HG02852 (cell line): ENCODE measurements around the gene ZNF324.
"Not testable (repeated sequence)": the region's sequence is repeated elsewhere in the genome, so short reads cannot be mapped to it uniquely, and the experiment has no call there.

Experiments
- ATAC-seq: cut with Tn5 transposase; IDR thresholded peaks from one replicate; pipeline ENCODE4 v1.9.1; 2021; ENCODE audit warnings: mild to moderate bottlenecking, moderate library complexity; ENCODE audit not compliant: unreplicated experiment

Gene ZNF324

GRCh38 chr19:58466760-58467589, at the start of gene ZNF324:
Gene ZNF324 (plus strand): TSS chr19:58467080. CDS start chr19:58469186, 2,106 bp downstream.
- ATAC-seq = peak; percentile 78

- ATAC-seq = no peak
Measured at GRCh38 chr19:58428617-58429016, 38.3 kb upstream of the ZNF324 start.

- no peak for ATAC-seq
Measured at GRCh38 chr19:58429745-58430144, 37.1 kb upstream of the ZNF324 start.

GRCh38 chr19:58434217-58434616, 32.7 kb upstream of the ZNF324 start:
- no peak for ATAC-seq

GRCh38 chr19:58439576-58440554, 27.0 kb upstream of the ZNF324 start, which contains the start of gene ZNF132:
Gene ZNF132 (minus strand): TSS chr19:58440153. CDS start chr19:58439821, 332 bp downstream.
- ATAC-seq = peak; percentile 94

GRCh38 chr19:58440556-58440955, 26.3 kb upstream of the ZNF324 start:
- no peak for ATAC-seq

GRCh38 chr19:58442986-58443385, 23.9 kb upstream of the ZNF324 start:
- not testable (repeated sequence) for ATAC-seq

- not testable (repeated sequence) for ATAC-seq
Measured at GRCh38 chr19:58448860-58449259, 18.0 kb upstream of the ZNF324 start.

GRCh38 chr19:58449980-58450379, 16.9 kb upstream of the ZNF324 start:
- ATAC-seq = not testable (repeated sequence)

GRCh38 chr19:58450856-58451357, 16.0 kb upstream of the ZNF324 start:
- no peak for ATAC-seq

- ATAC-seq = peak; percentile 95
Measured at GRCh38 chr19:58451358-58452101, 15.3 kb upstream of the ZNF324 start, which contains the start of gene ZNF324B. Gene ZNF324B (plus strand): TSS chr19:58451622. CDS start chr19:58453702, 2,080 bp downstream.

- no peak for ATAC-seq
Measured at GRCh38 chr19:58453743-58454142, 13.1 kb upstream of the ZNF324 start.

GRCh38 chr19:58455306-58455705, 11.6 kb upstream of the ZNF324 start:
- ATAC-seq = no peak

GRCh38 chr19:58456111-58456510, 10.8 kb upstream of the ZNF324 start:
- ATAC-seq = no peak

GRCh38 chr19:58460039-58460438, 6.8 kb upstream of the ZNF324 start:
- ATAC-seq = no peak

- ATAC-seq = peak; percentile 18
Measured at GRCh38 chr19:58466089-58466759, 656 bp upstream of the ZNF324 start.

- no peak for ATAC-seq
Measured at GRCh38 chr19:58468216-58468839, 1.4 kb downstream of the ZNF324 start.

GRCh38 chr19:58469241-58470013, 2.5 kb downstream of the ZNF324 start:
- ATAC-seq = no peak
